ENCODE results near the gene MPZL3.

- TF ChIP-seq JUND (IDR thresholded peaks at IDR 0.05) (no peak), FOXJ3 (CRISPR knock-in tag; IDR thresholded peaks at IDR 0.05) (no peak), ZBTB33 (IDR thresholded peaks at IDR 0.05; ENCODE audit: borderline replicate concordance, low read depth) (no peak), MAX (IDR thresholded peaks at IDR 0.05; ENCODE audit: low read depth) (no peak), NRF1 (IDR thresholded peaks at IDR 0.05; ENCODE audit: low read depth, low read length) (no peak), REST (IDR thresholded peaks at IDR 0.05; ENCODE audit: low read depth, low read length) (no peak), POLR2AphosphoS5 (IDR thresholded peaks at IDR 0.05; ENCODE audit: low read depth, low read length) (no peak)
These were observed 28.6 kb downstream of the MPZL3 start for GRCh38 chr11:118223570-118223969.

Measured in SK-N-SH (cell line).